ENCODE results near the gene AFTPH. TPM values are rescaled to one million over a fixed set of nuclear protein-coding genes. Genes with fewer than 3 reads are reported as not detected.

The AFTPH gene
- total RNA-seq, 1 donor from 2014 or later: 32.2 TPM

DNA sequence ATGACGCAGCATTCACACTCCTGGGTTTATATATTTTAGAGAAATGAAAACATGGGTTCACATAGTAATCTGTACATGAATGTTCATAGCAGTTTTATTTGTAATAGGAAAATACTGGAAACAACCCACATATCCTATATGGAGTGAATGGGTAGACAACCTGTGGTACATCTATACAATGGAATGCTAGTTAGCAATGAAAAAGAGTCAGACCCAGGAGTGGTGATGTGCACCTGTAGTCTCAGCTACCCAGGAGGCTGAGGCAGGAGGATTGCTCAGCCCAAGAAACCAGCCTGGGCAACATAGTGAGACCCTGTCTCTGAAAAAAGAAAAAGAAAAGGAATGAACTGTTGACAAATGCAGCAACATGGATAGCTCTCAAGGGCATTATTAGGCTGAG lies 25.9 kb downstream of the AFTPH start:
- TF ChIP-seq EZH2phosphoT487 (IDR thresholded peaks at IDR 0.05) (no peak), EZH2 (IDR thresholded peaks at IDR 0.05) (no peak)
- TF ChIP-seq, protein P1, sequence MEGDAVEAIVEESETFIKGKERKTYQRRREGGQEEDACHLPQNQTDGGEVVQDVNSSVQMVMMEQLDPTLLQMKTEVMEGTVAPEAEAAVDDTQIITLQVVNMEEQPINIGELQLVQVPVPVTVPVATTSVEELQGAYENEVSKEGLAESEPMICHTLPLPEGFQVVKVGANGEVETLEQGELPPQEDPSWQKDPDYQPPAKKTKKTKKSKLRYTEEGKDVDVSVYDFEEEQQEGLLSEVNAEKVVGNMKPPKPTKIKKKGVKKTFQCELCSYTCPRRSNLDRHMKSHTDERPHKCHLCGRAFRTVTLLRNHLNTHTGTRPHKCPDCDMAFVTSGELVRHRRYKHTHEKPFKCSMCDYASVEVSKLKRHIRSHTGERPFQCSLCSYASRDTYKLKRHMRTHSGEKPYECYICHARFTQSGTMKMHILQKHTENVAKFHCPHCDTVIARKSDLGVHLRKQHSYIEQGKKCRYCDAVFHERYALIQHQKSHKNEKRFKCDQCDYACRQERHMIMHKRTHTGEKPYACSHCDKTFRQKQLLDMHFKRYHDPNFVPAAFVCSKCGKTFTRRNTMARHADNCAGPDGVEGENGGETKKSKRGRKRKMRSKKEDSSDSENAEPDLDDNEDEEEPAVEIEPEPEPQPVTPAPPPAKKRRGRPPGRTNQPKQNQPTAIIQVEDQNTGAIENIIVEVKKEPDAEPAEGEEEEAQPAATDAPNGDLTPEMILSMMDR (IDR thresholded peaks at IDR 0.05): no peak
- H4K20me1 ChIP-seq (ENCODE audit: low read depth): no peaks in the 10 kb centered on the region

DNA sequence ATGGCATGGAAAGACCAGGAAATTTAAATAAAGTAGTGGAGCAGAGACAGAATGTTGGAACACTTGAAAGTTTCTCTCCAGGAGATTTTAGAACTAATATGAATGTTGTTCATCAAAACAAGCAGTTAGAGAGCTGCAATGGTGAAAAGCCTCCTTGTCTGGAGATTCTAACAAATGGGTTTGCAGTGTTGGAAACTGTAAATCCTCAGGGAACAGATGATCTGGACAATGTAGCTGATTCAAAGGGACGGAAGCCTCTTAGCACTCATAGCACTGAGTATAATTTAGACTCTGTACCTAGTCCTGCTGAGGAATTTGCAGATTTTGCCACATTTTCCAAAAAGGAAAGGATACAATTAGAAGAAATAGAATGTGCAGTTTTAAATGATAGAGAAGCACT lies 27.7 kb downstream of the AFTPH start:
- no peak overlapping the region for H3K4me2 ChIP-seq
- H3K36me3 ChIP-seq: peaks cover 7% of the 10 kb centered on the region
- H3K36me3 Mint-ChIP-seq: peaks cover 18% of the 10 kb centered on the region
- no peak overlapping the region for H3K27ac ChIP-seq
- no peak overlapping the region for H3K4me3 Mint-ChIP-seq
- no peaks in the 10 kb centered on the region for H3K27me3 ChIP-seq
- peaks cover 7% of the 10 kb centered on the region for H3K4me1 ChIP-seq
- peaks cover 7% of the 10 kb centered on the region for H3F3A ChIP-seq (ENCODE audit: low read depth)
- no peak overlapping the region for H3K4me3 ChIP-seq
- no peak overlapping the region for H3K9ac ChIP-seq
- DNase-seq (ENCODE audit: low spot score): no peak
- no peak overlapping the region for H3K27ac Mint-ChIP-seq
- H4K20me1 ChIP-seq (ENCODE audit: low read depth): no peaks in the 10 kb centered on the region
- peaks cover 3% of the 10 kb centered on the region for H3K9me3 Mint-ChIP-seq
- H2AFZ ChIP-seq (replicated peaks): no peak overlapping the region
- H3K79me2 ChIP-seq (ENCODE audit: low read depth): peaks cover 26% of the 10 kb centered on the region
- no peak for TF ChIP-seq EZH2 (IDR thresholded peaks at IDR 0.05)
- H3K27me3 Mint-ChIP-seq (ENCODE audit: insufficient read depth, low read depth): no peaks in the 10 kb centered on the region
- H3K4me1 Mint-ChIP-seq: peaks cover 7% of the 10 kb centered on the region
- peaks cover 5% of the 10 kb centered on the region for H3K9me3 ChIP-seq (ENCODE audit: low read depth)

More for the DNA sequence above, 25.9 kb downstream of the AFTPH start:
- H3K9me3 ChIP-seq (ENCODE audit: low read depth): peaks cover 5% of the 10 kb centered on the region
- peaks cover 22% of the 10 kb centered on the region for H3K79me2 ChIP-seq (ENCODE audit: low read depth)
- peaks cover 7% of the 10 kb centered on the region for H3K36me3 ChIP-seq
- H3F3A ChIP-seq (ENCODE audit: low read depth): peaks cover 7% of the 10 kb centered on the region
- Mint-ChIP-seq H3K4me1 (peaks cover 3% of the 10 kb centered on the region), H3K27ac (no peak overlapping the region), H3K36me3 (peaks cover 19% of the 10 kb centered on the region), H3K9me3 (peaks cover 3% of the 10 kb centered on the region), H3K4me3 (no peak overlapping the region), H3K27me3 (ENCODE audit: insufficient read depth, low read depth) (no peaks in the 10 kb centered on the region)
- no peak overlapping the region for H3K9ac ChIP-seq
- H3K4me2 ChIP-seq: no peak overlapping the region
- no peak overlapping the region for H3K4me3 ChIP-seq
- H3K4me1 ChIP-seq: peaks cover 7% of the 10 kb centered on the region
- DNase-seq (ENCODE audit: low spot score): no peak
- no peak overlapping the region for H2AFZ ChIP-seq (replicated peaks)
- no peaks in the 10 kb centered on the region for H3K27me3 ChIP-seq
- H3K27ac ChIP-seq: no peak overlapping the region

DNA sequence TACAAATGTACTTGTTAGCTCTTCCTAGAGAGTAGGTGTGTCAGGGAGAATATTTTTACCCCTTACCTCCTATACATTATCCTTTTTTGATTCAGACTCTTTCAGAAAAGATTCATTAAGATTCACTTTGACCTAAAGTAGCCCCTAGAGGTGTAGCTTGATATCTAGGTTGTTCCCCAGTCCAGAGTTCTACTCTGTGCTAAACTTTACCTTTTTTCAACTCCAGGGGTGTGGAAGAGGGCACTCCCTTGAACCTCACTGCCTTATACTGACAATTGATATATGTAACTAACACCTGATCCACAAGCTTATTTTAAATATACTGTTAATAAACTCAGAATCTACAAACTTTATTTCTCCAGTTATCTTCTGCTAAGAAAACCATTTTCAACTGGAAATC lies 30.0 kb downstream of the AFTPH start:
- Histone ChIP-seq H3K27ac (no peak overlapping the region), H3K27me3 (no peaks in the 10 kb centered on the region), H3K79me2 (ENCODE audit: low read depth) (peaks cover 21% of the 10 kb centered on the region), H3K9ac (no peak overlapping the region), H3K4me2 (no peak overlapping the region), H3K9me3 (ENCODE audit: low read depth) (peaks cover 5% of the 10 kb centered on the region), H3K4me3 (no peak overlapping the region), H3F3A (ENCODE audit: low read depth) (no peaks in the 10 kb centered on the region), H3K36me3 (peaks cover 7% of the 10 kb centered on the region), H2AFZ (replicated peaks) (no peak overlapping the region), H3K4me1 (no peaks in the 10 kb centered on the region), H4K20me1 (ENCODE audit: low read depth) (no peaks in the 10 kb centered on the region)
- H3K4me3 Mint-ChIP-seq: no peak overlapping the region
- H3K4me1 Mint-ChIP-seq: peaks cover 4% of the 10 kb centered on the region
- peaks cover 18% of the 10 kb centered on the region for H3K36me3 Mint-ChIP-seq
- TF ChIP-seq EZH2phosphoT487 (IDR thresholded peaks at IDR 0.05): no peak
- TF ChIP-seq, protein P1 (IDR thresholded peaks at IDR 0.05): no peak
- TF ChIP-seq EZH2 (IDR thresholded peaks at IDR 0.05): no peak
- H3K9me3 Mint-ChIP-seq: peaks cover 3% of the 10 kb centered on the region
- no peak overlapping the region for H3K27ac Mint-ChIP-seq
- no peak for DNase-seq (ENCODE audit: low spot score)
- no peaks in the 10 kb centered on the region for H3K27me3 Mint-ChIP-seq (ENCODE audit: insufficient read depth, low read depth)

DNA sequence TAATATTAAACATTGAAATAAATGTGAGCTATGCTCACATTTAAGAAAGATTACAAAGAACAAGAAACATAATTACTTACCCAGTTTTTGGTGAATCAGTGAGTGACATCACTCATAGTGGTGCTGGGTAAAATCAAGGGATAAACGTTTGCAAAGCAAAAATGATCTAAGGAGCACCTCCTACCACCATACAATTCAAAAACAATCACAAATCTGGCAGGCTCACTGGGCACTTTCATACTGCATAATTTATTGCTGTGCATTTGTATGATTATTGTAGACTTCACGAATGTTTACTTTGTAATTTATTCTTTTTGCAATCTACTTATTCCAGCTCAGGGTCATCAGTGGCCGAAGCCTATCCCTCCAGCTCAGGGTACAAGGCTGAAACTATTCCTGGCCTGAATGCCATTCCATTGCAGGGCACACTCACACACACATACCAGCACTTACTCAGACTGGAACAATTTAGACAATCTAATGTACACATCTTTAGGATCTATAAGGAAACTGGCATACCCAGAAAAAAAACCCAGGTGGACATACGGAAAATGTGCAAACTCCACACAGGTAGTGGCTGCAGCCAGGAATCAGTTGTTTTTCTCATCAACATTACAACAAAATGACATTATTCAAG lies 34.4 kb downstream of the AFTPH start:
- H3K79me2 ChIP-seq (ENCODE audit: low read depth): peaks cover 6% of the 10 kb centered on the region
- no peak overlapping the region for H3K9ac ChIP-seq
- Mint-ChIP-seq H3K9me3 (no peaks in the 10 kb centered on the region), H3K36me3 (peaks cover 2% of the 10 kb centered on the region), H3K4me3 (no peak overlapping the region), H3K4me1 (peaks cover 10% of the 10 kb centered on the region), H3K27me3 (ENCODE audit: insufficient read depth, low read depth) (no peaks in the 10 kb centered on the region), H3K27ac (no peak overlapping the region)
- TF ChIP-seq EZH2phosphoT487 (IDR thresholded peaks at IDR 0.05): no peak
- no peak for TF ChIP-seq EZH2 (IDR thresholded peaks at IDR 0.05)
- TF ChIP-seq, protein P1 (IDR thresholded peaks at IDR 0.05): no peak
- no peaks in the 10 kb centered on the region for H3F3A ChIP-seq (ENCODE audit: low read depth)
- H3K9me3 ChIP-seq (ENCODE audit: low read depth): no peaks in the 10 kb centered on the region
- no peak overlapping the region for H3K4me3 ChIP-seq
- H3K27ac ChIP-seq: no peak overlapping the region
- H3K4me2 ChIP-seq: no peak overlapping the region
- H3K27me3 ChIP-seq: no peaks in the 10 kb centered on the region
- no peaks in the 10 kb centered on the region for H3K36me3 ChIP-seq
- no peaks in the 10 kb centered on the region for H3K4me1 ChIP-seq
- no peak overlapping the region for H2AFZ ChIP-seq (replicated peaks)
- H4K20me1 ChIP-seq (ENCODE audit: low read depth): no peaks in the 10 kb centered on the region
- no peak for DNase-seq (ENCODE audit: low spot score)
